Heart left ventricle (tissue), 16 donors: ENCODE measurements around the gene FCSK. TPM values are rescaled to one million over a fixed set of nuclear protein-coding genes. Genes with fewer than 3 reads are reported as not detected.

ENCODE experiments used
- ATAC-seq, 4 donors: fragments of 200-7000 bp; cut with Tn5 transposase; one replicate each; pipeline ENCODE4 v1.9.1; 2020 to 2022; ENCODE audit warnings: moderate library complexity in 4 of 4, mild to moderate bottlenecking in 3 of 4, moderate number of reproducible peaks in 1 of 4
- DNase-seq, 5 donors: peaks; one replicate each; pipeline ENCODE4 v3.0.0-alpha.2; 2020
- H3K27ac ChIP-seq, 12 donors: fragments of 200-600 bp; sonication (generic) in 4 of 12; one replicate each; pipeline versions ENCODE4 v1.5.0 to v1.8.0; 2016 to 2022; ENCODE audit warnings: mild to moderate bottlenecking in 2 of 12
- H3K27me3 ChIP-seq, 9 donors: fragments of 200-600 bp; sonication (generic) in 2 of 9; one replicate each; pipeline versions ENCODE4 v1.5.1 to v1.8.0; 2016 to 2022; ENCODE audit warnings: mild to moderate bottlenecking in 3 of 9
- H3K36me3 ChIP-seq, 9 donors: fragments of 200-600 bp; sonication (generic) in 2 of 9; one replicate each; pipeline versions ENCODE4 v1.5.0 to v1.8.0; 2018 to 2022; ENCODE audit warnings: mild to moderate bottlenecking in 2 of 9
- H3K4me1 ChIP-seq, 12 donors: fragments of 200-600 bp; sonication (generic) in 4 of 12; one replicate each; pipeline versions ENCODE4 v1.5.0 to v1.8.0; 2016 to 2022; ENCODE audit warnings: mild to moderate bottlenecking in 3 of 12
- H3K4me3 ChIP-seq, 12 donors: fragments of 200-600 bp; sonication (generic) in 4 of 12; one replicate each; pipeline versions ENCODE4 v1.5.0 to v1.8.0; 2017 to 2022; ENCODE audit warnings: mild to moderate bottlenecking in 9 of 12, moderate library complexity in 4 of 12
- H3K9me3 ChIP-seq, 12 donors: fragments of 200-600 bp; sonication (generic) in 4 of 12; one replicate each; pipeline versions ENCODE4 v1.5.0 to v1.8.0; 2016 to 2022; ENCODE audit warnings: mild to moderate bottlenecking in 1 of 12
- POLR2A ChIP-seq, 2 donors: fragments of 450-650 bp; IDR thresholded peaks; one replicate each; pipeline ENCODE4 v1.6.1; 2017; ENCODE audit warnings: antibody characterized with exemption in 2 of 2, mild to moderate bottlenecking in 2 of 2, moderate library complexity in 2 of 2
- WGBS, 4 donors: extraction: QIAGEN DNeasy Blood & Tissue Kit in 2 of 4; methylation state at CpG; one replicate each; pipeline versions ENCODE4 v1.1.5 to v1.1.7; 2013 to 2018; 5-methylcytosine and 5-hydroxymethylcytosine counted together
- intact Hi-C, 10 donors: fragments of 100-400 bp; cut with DNase I; formaldehyde crosslinking; loops; one replicate each; pipeline versions ENCODE4 v1.11.1 to v1.14.2; 2022
- polyA plus RNA-seq, 2 donors: library from polyadenylated mRNA; stranded (reverse); fragments of 200-250 nt; gene quantifications; one replicate each; pipeline ENCODE4 v1.2.3, GENCODE V29; 2013
- total RNA-seq, 9 donors: library from RNA; depleted of rRNA in 2 of 9; stranded (reverse); fragments of >200 nt in 2 of 9; fragmentation: NEBNext Ultra II Directional in 3 of 9; extraction: Animal tissue kit (Norgen Biotek cat#: 25700) in 3 of 9; gene quantifications; one replicate each; pipeline versions ENCODE4 v1.1.0 to v1.2.4, GENCODE V29; 2016 to 2023
- TF ChIP-seq, protein P1 (sequence below), 12 donors: fragments of 200-600 bp; sonication (generic) in 4 of 12; IDR thresholded peaks; one replicate each; pipeline versions ENCODE4 v1.5.0 to v1.8.0; 2018 to 2022; ENCODE audit warnings: antibody characterized with exemption in 12 of 12, mild to moderate bottlenecking in 5 of 12
- donor health status: ischemic (EF 13 %, LVEDD 7.1; RV severe dilation, severe dysfunction).
- donor health status: healthy with polysubstance abuse.
- donor health status: DM: no; HTN: yes; CAD: no.
- donor health status: DM: no; HTN: no; CAD: no.
- donor health status: ischemic (EF 25% LVEDD 6.9; RV normal size, moderate dysfunction).
- donor health status: ischemic (EF 25% LVEDD 5.7; RV mildly dilated, moderate dysfunction).
- donor health status: healthy.
- donor health status: DM: yes; HTN: yes; CAD: no.
- donor health status: ischemic (EF 35%, LVEDD 5.7; RV mildly dilated, moderate dysfunction).
- donor health status: nonischemic (EF 11% LVEDD 7.7; RV severe dilation, severe dysfunction).
- donor health status: DM: yes; HTN: yes; CAD: no.
- donor health status: PGD.
- donor health status: ischemic (EF 29% LVEDD 5.4; RV normal size, mild dysfunction).
- donor health status: nonischemic (EF 23%, LVEDD 6.1; RV moderate dilation, normal function).

FCSK gene
- total and polyA plus RNA-seq, 11 donors, result 5.9 to 17.3 (median 8.2) TPM

DNA sequence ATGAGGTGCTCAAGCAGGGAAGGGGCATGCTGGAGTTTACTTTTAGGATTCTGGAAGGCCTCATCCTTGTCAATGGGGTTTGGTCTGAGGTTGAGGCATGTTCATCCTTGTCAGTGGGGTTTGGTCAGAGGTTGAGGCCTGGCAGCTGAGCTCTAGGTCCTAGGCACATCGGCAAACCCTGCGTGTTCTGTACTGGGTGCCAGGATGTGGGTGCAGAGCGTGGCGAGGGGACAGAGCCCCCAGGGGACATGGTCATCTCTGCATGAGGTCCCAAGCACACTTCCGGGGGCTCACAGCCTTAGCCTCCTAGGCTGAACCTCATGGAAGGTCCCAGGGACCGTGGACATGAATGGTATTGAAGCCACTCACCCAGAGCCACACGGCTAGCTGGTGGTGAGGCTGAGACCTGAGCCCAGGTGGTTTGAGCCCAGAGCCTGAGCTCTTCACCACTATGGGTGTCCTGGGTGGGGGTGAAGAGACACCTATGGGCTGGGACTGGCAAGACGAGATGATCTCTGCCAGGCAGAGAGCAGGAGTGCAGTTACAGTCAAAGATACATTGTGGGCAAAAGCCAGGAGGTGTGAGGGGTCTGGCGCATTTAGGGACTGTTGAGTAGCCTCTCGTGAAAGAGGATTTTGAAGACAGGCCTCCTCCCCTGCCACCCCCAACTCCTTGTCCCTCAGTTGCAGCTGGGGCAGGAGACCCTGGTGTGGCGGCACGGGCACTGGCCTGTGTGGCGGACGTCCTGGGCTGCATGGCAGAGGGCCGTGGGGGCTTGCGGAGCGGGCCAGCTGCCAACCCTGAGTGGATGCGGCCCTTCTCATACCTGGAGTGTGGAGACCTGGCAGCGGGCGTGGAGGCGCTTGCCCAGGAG, 19.3 kb downstream of the FCSK start:
- Histone ChIP-seq H3K9me3 (no peaks in the 10 kb centered on the region), H3K27me3 (no peaks in the 10 kb centered on the region), H3K4me1 (peaks cover 0 to 23% (median 11%) of the 10 kb centered on the region in 12 donors), H3K36me3 (peaks cover 0 to 50% (median 32%) of the 10 kb centered on the region in 9 donors), H3K27ac (no peak overlapping the region), H3K4me3 (no peak overlapping the region)
- no peak for TF ChIP-seq POLR2A (IDR thresholded peaks at IDR 0.05)
- TF ChIP-seq, protein P1, sequence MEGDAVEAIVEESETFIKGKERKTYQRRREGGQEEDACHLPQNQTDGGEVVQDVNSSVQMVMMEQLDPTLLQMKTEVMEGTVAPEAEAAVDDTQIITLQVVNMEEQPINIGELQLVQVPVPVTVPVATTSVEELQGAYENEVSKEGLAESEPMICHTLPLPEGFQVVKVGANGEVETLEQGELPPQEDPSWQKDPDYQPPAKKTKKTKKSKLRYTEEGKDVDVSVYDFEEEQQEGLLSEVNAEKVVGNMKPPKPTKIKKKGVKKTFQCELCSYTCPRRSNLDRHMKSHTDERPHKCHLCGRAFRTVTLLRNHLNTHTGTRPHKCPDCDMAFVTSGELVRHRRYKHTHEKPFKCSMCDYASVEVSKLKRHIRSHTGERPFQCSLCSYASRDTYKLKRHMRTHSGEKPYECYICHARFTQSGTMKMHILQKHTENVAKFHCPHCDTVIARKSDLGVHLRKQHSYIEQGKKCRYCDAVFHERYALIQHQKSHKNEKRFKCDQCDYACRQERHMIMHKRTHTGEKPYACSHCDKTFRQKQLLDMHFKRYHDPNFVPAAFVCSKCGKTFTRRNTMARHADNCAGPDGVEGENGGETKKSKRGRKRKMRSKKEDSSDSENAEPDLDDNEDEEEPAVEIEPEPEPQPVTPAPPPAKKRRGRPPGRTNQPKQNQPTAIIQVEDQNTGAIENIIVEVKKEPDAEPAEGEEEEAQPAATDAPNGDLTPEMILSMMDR (IDR thresholded peaks at IDR 0.05), result no peak
- intact Hi-C loops, result loop anchor here in 5 of 10 donors (5.0 to 10.0 kb wide), 4 partner anchors 79 to 106 kb away; no protein-coding TSS in a partner anchor
- DNase-seq, result peak in 1 of 5 donors; percentile 53
- ATAC-seq, result no peak
- 88 to 95% (median 93%) methylated on average over 17 to 21 of the region's 21 CpGs for WGBS, 4 donors

DNA sequence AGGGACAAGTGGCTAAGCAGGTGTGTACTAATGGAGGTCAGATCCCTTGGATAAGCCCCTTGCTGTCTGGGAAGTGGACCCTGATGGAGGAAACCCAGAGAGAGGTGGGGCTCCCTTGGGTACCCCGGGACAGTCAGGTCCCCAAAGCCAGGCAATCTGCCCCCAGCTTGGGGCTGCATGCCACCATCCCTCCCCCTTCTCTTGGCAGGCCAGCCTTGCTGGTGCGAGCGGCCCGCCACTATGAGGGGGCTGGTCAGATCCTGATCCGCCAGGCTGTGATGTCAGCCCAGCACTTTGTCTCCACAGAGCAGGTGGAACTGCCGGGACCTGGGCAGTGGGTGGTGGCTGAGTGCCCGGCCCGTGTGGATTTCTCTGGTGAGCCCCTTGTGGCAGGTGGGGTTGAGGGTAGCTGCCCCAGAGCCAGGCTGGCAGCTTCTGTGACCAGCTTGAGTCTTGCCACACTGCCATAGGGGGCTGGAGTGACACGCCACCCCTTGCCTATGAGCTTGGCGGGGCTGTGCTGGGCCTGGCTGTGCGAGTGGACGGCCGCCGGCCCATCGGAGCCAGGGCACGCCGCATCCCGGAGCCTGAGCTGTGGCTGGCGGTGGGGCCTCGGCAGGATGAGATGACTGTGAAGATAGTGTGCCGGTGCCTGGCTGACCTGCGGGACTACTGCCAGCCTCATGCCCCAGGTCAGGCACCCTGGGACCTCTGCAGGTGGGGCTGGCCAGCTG, 20.1 kb downstream of the FCSK start:
- TF ChIP-seq POLR2A (IDR thresholded peaks at IDR 0.05), result no peak
- TF ChIP-seq, protein P1 (IDR thresholded peaks at IDR 0.05), result no peak
- no peak overlapping the region for H3K4me3 ChIP-seq
- ATAC-seq (no peak), DNase-seq (peak in 1 of 5 donors; percentile 41)
- intact Hi-C loops, result loop anchor here in 6 of 10 donors (5.0 to 10.0 kb wide), 6 partner anchors 77 to 107 kb away; no protein-coding TSS in a partner anchor
- no peaks in the 10 kb centered on the region for H3K27me3 ChIP-seq
- no peak overlapping the region for H3K27ac ChIP-seq
- peaks cover 0 to 55% (median 32%) of the 10 kb centered on the region in 9 donors for H3K36me3 ChIP-seq
- H3K9me3 ChIP-seq, result no peaks in the 10 kb centered on the region
- 90 to 94% (median 93%) methylated on average over 6 to 22 of the region's 22 CpGs for WGBS, 4 donors
- peaks cover 0 to 31% (median 17%) of the 10 kb centered on the region in 12 donors for H3K4me1 ChIP-seq

DNA sequence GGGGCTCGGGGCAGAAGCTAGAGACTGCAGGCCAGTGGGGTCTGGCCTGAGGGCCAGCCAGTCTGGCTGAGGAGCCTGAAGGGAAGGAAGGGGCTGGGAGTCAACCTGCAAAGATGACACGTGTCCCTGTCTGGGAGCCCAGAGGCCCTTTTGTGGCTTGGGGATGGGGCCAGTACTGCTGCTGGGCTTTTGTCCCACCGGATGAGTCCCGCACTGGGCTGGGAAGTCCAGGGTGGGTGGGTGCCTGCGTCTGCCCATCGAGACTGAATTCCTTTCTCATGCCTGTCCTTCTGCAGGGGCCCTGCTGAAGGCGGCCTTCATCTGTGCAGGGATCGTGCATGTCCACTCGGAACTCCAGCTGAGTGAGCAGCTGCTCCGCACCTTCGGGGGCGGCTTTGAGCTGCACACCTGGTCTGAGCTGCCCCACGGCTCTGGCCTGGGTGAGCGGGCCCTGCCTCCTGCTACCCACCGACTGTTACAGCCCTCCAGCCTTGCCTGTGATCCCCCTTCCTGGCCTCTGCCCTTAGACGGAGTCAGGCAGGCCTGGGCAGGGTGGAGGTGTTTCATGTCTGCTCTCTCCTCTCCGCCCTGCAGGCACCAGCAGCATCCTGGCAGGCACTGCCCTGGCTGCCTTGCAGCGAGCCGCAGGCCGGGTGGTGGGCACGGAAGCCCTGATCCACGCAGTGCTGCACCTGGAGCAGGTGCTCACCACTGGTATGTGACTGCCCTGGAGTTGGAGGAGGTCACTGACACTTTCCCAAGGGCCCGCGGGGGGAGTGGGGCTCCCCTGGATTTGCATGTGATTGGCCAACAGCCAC, 20.9 kb downstream of the FCSK start:
- H3K36me3 ChIP-seq, result peaks cover 0 to 62% (median 38%) of the 10 kb centered on the region in 9 donors
- DNase-seq (peak in 1 of 5 donors; percentile 65), ATAC-seq (no peak)
- H3K27ac ChIP-seq, result no peak overlapping the region
- peaks cover 0 to 36% (median 24%) of the 10 kb centered on the region in 12 donors for H3K4me1 ChIP-seq
- no peaks in the 10 kb centered on the region for H3K27me3 ChIP-seq
- TF ChIP-seq, protein P1 (IDR thresholded peaks at IDR 0.05), result no peak
- TF ChIP-seq POLR2A (IDR thresholded peaks at IDR 0.05), result no peak
- intact Hi-C loops, result loop anchor here in 3 of 10 donors (5.0 to 10.0 kb wide), 3 partner anchors 78 to 93 kb away; no protein-coding TSS in a partner anchor
- 86 to 91% (median 90%) methylated on average over 19 to 24 of the region's 24 CpGs for WGBS, 4 donors
- no peak overlapping the region for H3K4me3 ChIP-seq
- H3K9me3 ChIP-seq, result no peaks in the 10 kb centered on the region
